Fibroblast of lung (primary cell): ENCODE results near the gene KCTD19. TPM values are rescaled to one million over a fixed set of nuclear protein-coding genes. Genes with fewer than 3 reads are reported as not detected.
A peak's percentile ranks its signal among the peaks of the same experiment; 100 is the strongest.

ENCODE experiments used
- DNase-seq, 2 donors: peaks; one replicate each; pipeline versions ENCODE4 v3.0.0 to v3.0.0-alpha.2; 2010; ENCODE audit warnings: low read depth in 2 of 2
- H2AFZ ChIP-seq: 2 replicates; pipeline ENCODE4 v1.5.1; 2012; ENCODE audit warnings: low read length, control low read depth, inconsistent platforms
- H3K27ac ChIP-seq: 2 replicates; pipeline ENCODE4 v1.5.1; 2011; ENCODE audit warnings: low read length, control low read depth; ENCODE audit not compliant: insufficient read depth
- H3K27me3 ChIP-seq: 2 replicates; pipeline ENCODE4 v1.5.1; 2011; ENCODE audit warnings: mild to moderate bottlenecking, low read length; ENCODE audit not compliant: control insufficient read depth, insufficient read depth
- H3K36me3 ChIP-seq: 2 replicates; pipeline ENCODE4 v1.5.1; 2011; ENCODE audit warnings: low read length; ENCODE audit not compliant: control insufficient read depth, insufficient read depth
- H3K4me1 ChIP-seq: 2 replicates; pipeline ENCODE4 v1.5.1; 2011; ENCODE audit warnings: low read length; ENCODE audit not compliant: control insufficient read depth, insufficient read depth; ENCODE audit errors: extremely low read depth
- H3K4me2 ChIP-seq: 2 replicates; pipeline ENCODE4 v1.5.1; 2011; ENCODE audit warnings: low read length, control low read depth; ENCODE audit not compliant: insufficient read depth; ENCODE audit errors: extremely low read depth
- H3K4me3 ChIP-seq, 4 experiments: fragments of 200-600 bp in 1 of 4; sonication (generic) in 1 of 4; replicated peaks in 1 of 4; 2 replicates each; pipeline ENCODE4 v1.5.1; 2011 to 2016; ENCODE audit warnings: low read length in 4 of 4, low read depth in 3 of 4, mild to moderate bottlenecking in 3 of 4, control low read depth in 2 of 4, inconsistent platforms in 1 of 4, mixed read lengths in 1 of 4; ENCODE audit not compliant: insufficient read depth in 1 of 4; ENCODE audit errors: control extremely low read depth in 1 of 4
- H3K79me2 ChIP-seq: 2 replicates; pipeline ENCODE4 v1.5.1; 2012; ENCODE audit warnings: mild to moderate bottlenecking, low read length, inconsistent platforms; ENCODE audit not compliant: control insufficient read depth, insufficient read depth
- H3K9ac ChIP-seq: 2 replicates; pipeline ENCODE4 v1.5.1; 2011; ENCODE audit warnings: mild to moderate bottlenecking, low read length, control low read depth; ENCODE audit not compliant: insufficient read depth
- H3K9me3 ChIP-seq: 2 replicates; pipeline ENCODE4 v1.5.1; 2012; ENCODE audit warnings: low read depth, low read length; ENCODE audit not compliant: control insufficient read depth, insufficient read depth
- H4K20me1 ChIP-seq: 2 replicates; pipeline ENCODE4 v1.5.1; 2011; ENCODE audit warnings: low read length; ENCODE audit not compliant: control insufficient read depth, insufficient read depth; ENCODE audit errors: extremely low read depth
- EZH2 ChIP-seq: IDR thresholded peaks from 2 replicates; pipeline ENCODE4 v1.5.1; 2012; ENCODE audit warnings: low read length, control low read depth, mild to moderate bottlenecking; ENCODE audit errors: missing control alignments
- polyA plus RNA-seq, 2 donors: library from polyadenylated mRNA; depleted of rRNA in 1 of 2; stranded (reverse) in 1 of 2; unstranded in 1 of 2; fragments of >200 nt; gene quantifications; 2 replicates each; pipeline ENCODE4 v1.2.1, GENCODE V29; 2011 to 2012; ENCODE audit warnings: missing spikeins in 1 of 2
- total RNA-seq: library from RNA; depleted of rRNA; stranded (reverse); fragments of >200 nt; gene quantifications from 2 replicates; pipeline ENCODE4 v1.2.1, GENCODE V29; 2014
- TF ChIP-seq, protein P1 (sequence below), 2 donors: IDR thresholded peaks in 1 of 2; conservative IDR thresholded peaks in 1 of 2; 1 replicate in 1 of 2; 2 replicates in 1 of 2; pipeline ENCODE4 v1.5.1; 2011 to 2012; ENCODE audit warnings: low read length in 2 of 2, control low read depth in 1 of 2, inconsistent platforms in 1 of 2, low read depth in 1 of 2, mild to moderate bottlenecking in 1 of 2

KCTD19 gene
- total and polyA plus RNA-seq, 2 donors (not counting 1 experiment from before 2014, with no cell fraction given), result 0.17 TPM; not detected in 1

DNA sequence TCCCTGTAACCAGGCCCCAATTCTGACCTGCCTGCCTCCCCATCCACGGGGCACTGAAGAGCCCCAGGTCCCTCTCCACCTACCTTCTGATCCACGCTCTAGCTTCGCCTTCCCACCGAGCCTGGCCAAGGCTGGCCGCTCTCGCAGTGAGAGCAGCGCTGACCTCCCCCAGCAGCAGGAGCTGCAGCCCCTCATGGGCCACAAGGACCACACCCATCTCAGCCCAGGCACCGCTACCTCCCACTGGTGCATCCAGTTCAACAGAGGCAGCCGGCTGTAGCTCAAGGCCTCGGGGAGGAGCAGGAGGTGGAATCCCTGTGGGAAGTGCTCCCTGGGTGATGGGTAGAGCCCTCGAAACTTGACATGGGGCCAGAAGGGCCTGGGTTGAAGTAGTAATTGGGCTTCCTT lies 55.6 kb downstream of the KCTD19 start:
- peaks cover 12% of the 10 kb centered on the region for H3K4me1 ChIP-seq
- no peak overlapping the region for H3K9ac ChIP-seq
- no peaks in the 10 kb centered on the region for H3K9me3 ChIP-seq
- H3K27me3 ChIP-seq, result no peaks in the 10 kb centered on the region
- H3K79me2 ChIP-seq, result no peaks in the 10 kb centered on the region
- H3K4me2 ChIP-seq, result no peak overlapping the region
- H3K27ac ChIP-seq, result no peak overlapping the region
- H3K4me3 ChIP-seq, result no peak overlapping the region
- H2AFZ ChIP-seq, result no peak overlapping the region
- H3K36me3 ChIP-seq, result peaks cover 10% of the 10 kb centered on the region
- TF ChIP-seq, protein P1, sequence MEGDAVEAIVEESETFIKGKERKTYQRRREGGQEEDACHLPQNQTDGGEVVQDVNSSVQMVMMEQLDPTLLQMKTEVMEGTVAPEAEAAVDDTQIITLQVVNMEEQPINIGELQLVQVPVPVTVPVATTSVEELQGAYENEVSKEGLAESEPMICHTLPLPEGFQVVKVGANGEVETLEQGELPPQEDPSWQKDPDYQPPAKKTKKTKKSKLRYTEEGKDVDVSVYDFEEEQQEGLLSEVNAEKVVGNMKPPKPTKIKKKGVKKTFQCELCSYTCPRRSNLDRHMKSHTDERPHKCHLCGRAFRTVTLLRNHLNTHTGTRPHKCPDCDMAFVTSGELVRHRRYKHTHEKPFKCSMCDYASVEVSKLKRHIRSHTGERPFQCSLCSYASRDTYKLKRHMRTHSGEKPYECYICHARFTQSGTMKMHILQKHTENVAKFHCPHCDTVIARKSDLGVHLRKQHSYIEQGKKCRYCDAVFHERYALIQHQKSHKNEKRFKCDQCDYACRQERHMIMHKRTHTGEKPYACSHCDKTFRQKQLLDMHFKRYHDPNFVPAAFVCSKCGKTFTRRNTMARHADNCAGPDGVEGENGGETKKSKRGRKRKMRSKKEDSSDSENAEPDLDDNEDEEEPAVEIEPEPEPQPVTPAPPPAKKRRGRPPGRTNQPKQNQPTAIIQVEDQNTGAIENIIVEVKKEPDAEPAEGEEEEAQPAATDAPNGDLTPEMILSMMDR (conservative IDR thresholded peaks at IDR 0.05 in 1 of 2, IDR thresholded peaks at IDR 0.05 in 1 of 2; ENCODE audit: low read depth in 1 of 2, low read length in 2 of 2), result no peak
- TF ChIP-seq EZH2, result no peak
- no peaks in the 10 kb centered on the region for H4K20me1 ChIP-seq
- DNase-seq, result no peak

DNA sequence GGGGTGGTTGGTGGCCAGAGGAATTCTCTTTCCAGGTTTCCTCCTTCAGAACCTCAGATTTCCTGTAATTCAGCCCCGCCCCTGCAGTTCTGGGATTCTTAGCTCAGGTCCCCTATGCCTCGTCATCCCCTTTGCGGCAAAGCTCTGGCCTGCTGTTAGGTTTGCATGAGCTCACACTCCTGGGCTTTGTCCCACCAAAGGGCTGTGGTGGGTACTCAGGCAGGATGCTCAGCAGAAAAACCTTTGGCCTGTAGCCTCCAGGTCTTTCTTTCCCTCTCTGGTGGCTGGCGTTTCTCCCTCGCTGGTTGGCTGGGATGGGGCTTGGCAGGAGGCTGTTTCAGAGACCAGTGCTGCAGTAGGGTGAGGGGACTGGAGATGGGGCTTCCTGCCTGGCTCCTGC lies 56.8 kb downstream of the KCTD19 start:
- DNase-seq, result peak in 1 of 2 donors; percentile 97
- H3K9me3 ChIP-seq, result no peaks in the 10 kb centered on the region
- H3K4me2 ChIP-seq, result no peak overlapping the region
- no peaks in the 10 kb centered on the region for H3K27me3 ChIP-seq
- H3K36me3 ChIP-seq, result peaks cover 10% of the 10 kb centered on the region
- H3K27ac ChIP-seq, result peak overlapping the region; percentile 13
- no peak overlapping the region for H3K4me3 ChIP-seq
- no peak overlapping the region for H2AFZ ChIP-seq
- no peaks in the 10 kb centered on the region for H4K20me1 ChIP-seq
- no peak overlapping the region for H3K9ac ChIP-seq
- no peak for TF ChIP-seq EZH2
- TF ChIP-seq, protein P1 (conservative IDR thresholded peaks at IDR 0.05 in 1 of 2, IDR thresholded peaks at IDR 0.05 in 1 of 2; ENCODE audit: low read depth in 1 of 2, low read length in 2 of 2), result no peak
- H3K79me2 ChIP-seq, result no peaks in the 10 kb centered on the region
- H3K4me1 ChIP-seq, result peaks cover 12% of the 10 kb centered on the region

DNA sequence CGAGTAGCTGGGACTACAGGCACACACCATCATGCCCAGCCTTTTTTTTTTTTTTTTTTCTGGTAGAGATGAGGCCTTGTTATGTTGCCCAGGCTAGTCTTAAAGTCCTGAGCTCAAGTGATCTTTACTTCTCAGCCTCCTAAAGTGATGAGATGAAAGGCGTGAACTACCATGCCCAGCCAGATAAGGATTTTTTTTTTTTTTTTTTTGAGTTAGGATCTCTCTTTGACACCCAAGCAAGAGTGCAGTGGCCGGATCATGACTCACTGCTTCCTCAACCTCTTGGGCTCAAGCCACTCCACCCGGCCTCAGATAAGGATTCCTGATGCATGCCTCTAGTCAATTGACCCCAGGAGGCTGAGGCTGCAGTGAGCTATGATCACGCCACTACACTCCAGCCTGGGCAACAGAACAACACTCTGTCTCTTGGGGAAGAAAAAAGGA lies 58.4 kb downstream of the KCTD19 start:
- DNase-seq, result peak; percentile 86 to 97
- no peak overlapping the region for H3K4me2 ChIP-seq
- TF ChIP-seq, protein P1 (conservative IDR thresholded peaks at IDR 0.05 in 1 of 2, IDR thresholded peaks at IDR 0.05 in 1 of 2; ENCODE audit: low read depth in 1 of 2, low read length in 2 of 2), result no peak
- no peak for TF ChIP-seq EZH2
- H3K4me1 ChIP-seq, result peaks cover 12% of the 10 kb centered on the region
- H3K79me2 ChIP-seq, result no peaks in the 10 kb centered on the region
- peaks cover 8% of the 10 kb centered on the region for H3K36me3 ChIP-seq
- no peak overlapping the region for H3K27ac ChIP-seq
- no peaks in the 10 kb centered on the region for H4K20me1 ChIP-seq
- H3K9me3 ChIP-seq, result no peaks in the 10 kb centered on the region
- no peak overlapping the region for H3K9ac ChIP-seq
- H3K4me3 ChIP-seq, result no peak overlapping the region
- no peaks in the 10 kb centered on the region for H3K27me3 ChIP-seq
- no peak overlapping the region for H2AFZ ChIP-seq
